ENCODE results near the gene ARF5.

ARF5 gene

GRCh38 chr7:127588697-127589482 is 679 bp downstream of the ARF5 start:
- no peak for DNase-seq (ENCODE audit: low read depth)

GRCh38 chr7:127589896-127590295 is 1.7 kb downstream of the ARF5 start:
- DNase-seq (ENCODE audit: low read depth), result peak; percentile 23

- DNase-seq (ENCODE audit: low read depth), result no peak
Observed at GRCh38 chr7:127591189-127591588, 3.0 kb downstream of the ARF5 start.

GRCh38 chr7:127591591-127591990 is 3.4 kb downstream of the ARF5 start:
- no peak for DNase-seq (ENCODE audit: low read depth)

GRCh38 chr7:127592550-127592949 is 4.3 kb downstream of the ARF5 start:
- DNase-seq (ENCODE audit: low read depth), result no peak

- DNase-seq (ENCODE audit: low read depth), result no peak
Observed at GRCh38 chr7:127594490-127594889, 6.3 kb downstream of the ARF5 start.

GRCh38 chr7:127595737-127596136 is 7.5 kb downstream of the ARF5 start:
- DNase-seq (ENCODE audit: low read depth), result no peak

GRCh38 chr7:127598318-127598717 is 10.1 kb downstream of the ARF5 start:
- DNase-seq (ENCODE audit: low read depth), result no peak

GRCh38 chr7:127600885-127601284 is 12.7 kb downstream of the ARF5 start:
- no peak for DNase-seq (ENCODE audit: low read depth)

GRCh38 chr7:127608446-127608845 is 20.2 kb downstream of the ARF5 start:
- DNase-seq (ENCODE audit: low read depth), result no peak

GRCh38 chr7:127609297-127609696 is 21.1 kb downstream of the ARF5 start:
- DNase-seq (ENCODE audit: low read depth), result no peak

- DNase-seq (ENCODE audit: low read depth), result no peak
Observed at GRCh38 chr7:127612263-127612662, 24.1 kb downstream of the ARF5 start.

- DNase-seq (ENCODE audit: low read depth), result no peak
Observed at GRCh38 chr7:127616724-127617123, 28.5 kb downstream of the ARF5 start.

GRCh38 chr7:127618042-127618441 is 29.8 kb downstream of the ARF5 start, which contains the start of gene PAX4:
Gene PAX4 (minus strand): TSS chr7:127618142. CDS start chr7:127615928, 2,214 bp downstream.
- no peak for DNase-seq (ENCODE audit: low read depth)

GRCh38 chr7:127618775-127619174 is 30.6 kb downstream of the ARF5 start:
- no peak for DNase-seq (ENCODE audit: low read depth)

- DNase-seq (ENCODE audit: low read depth), result no peak
Observed at GRCh38 chr7:127619681-127620405, 31.6 kb downstream of the ARF5 start.

GRCh38 chr7:127620406-127621233 is 32.4 kb downstream of the ARF5 start:
- no peak for DNase-seq (ENCODE audit: low read depth)

- DNase-seq (ENCODE audit: low read depth), result no peak
Observed at GRCh38 chr7:127625331-127625730, 37.1 kb downstream of the ARF5 start.

GRCh38 chr7:127628445-127628844 is 40.2 kb downstream of the ARF5 start:
- DNase-seq (ENCODE audit: low read depth), result no peak

GRCh38 chr7:127629268-127629854 is 41.1 kb downstream of the ARF5 start:
- DNase-seq (ENCODE audit: low read depth), result no peak

GRCh38 chr7:127632276-127632910 is 44.2 kb downstream of the ARF5 start:
- peak; percentile 95 for DNase-seq (ENCODE audit: low read depth)

Measured in GM04503 (cell line).